B cell (primary cell): ENCODE data around the gene RFX3. TPM values are rescaled to one million over a fixed set of nuclear protein-coding genes. Genes with fewer than 3 reads are reported as not detected.

ENCODE experiments used
- ATAC-seq: fragments of 200-7000 bp; cut with Tn5 transposase; one replicate; pipeline ENCODE4 v1.10.0; 2021; ENCODE audit warnings: low read depth, mild to moderate bottlenecking, moderate number of reproducible peaks, moderate library complexity
- CTCF ChIA-PET: fragments of 350-600 bp; sonication (Branson Sonifier 250); formaldehyde crosslinking; loops from one replicate; lab custom pipeline; 2021; ENCODE audit warnings: antibody characterized with exemption, inconsistent platforms; lab: Charles Lee
- POLR2A ChIA-PET: fragments of 350-600 bp; sonication (Branson Sonifier 250); formaldehyde crosslinking; loops from one replicate; lab custom pipeline; 2021; ENCODE audit warnings: antibody characterized with exemption; lab: Charles Lee
- DNase-seq: peaks from one replicate; pipeline ENCODE4 v3.0.0; 2013
- H2AFZ ChIP-seq: 2 replicates; pipeline ENCODE4 v1.6.1; 2012; ENCODE audit warnings: mild to moderate bottlenecking, low read depth, low read length; ENCODE audit not compliant: insufficient read depth, poor library complexity, severe bottlenecking
- H3K27ac ChIP-seq, 2 donors: 1 replicate in 1 of 2; 2 replicates in 1 of 2; pipeline ENCODE4 v1.5.1; 2012 to 2013; ENCODE audit warnings: low read length in 2 of 2, mild to moderate bottlenecking in 2 of 2, moderate library complexity in 1 of 2
- H3K27me3 ChIP-seq, 4 experiments: fragments of 200-600 bp in 1 of 4; sonication (generic) in 1 of 4; replicated peaks in 1 of 4; 1 replicate in 2 of 4; 2 replicates in 2 of 4; pipeline versions ENCODE4 v1.6.1 to v1.7.0; 2013 to 2016; ENCODE audit warnings: low read length in 3 of 4, mild to moderate bottlenecking in 2 of 4, mixed read lengths in 1 of 4, moderate library complexity in 1 of 4; ENCODE audit not compliant: insufficient read depth in 4 of 4, control insufficient read depth in 3 of 4; ENCODE audit errors: control extremely low read depth in 1 of 4
- H3K36me3 ChIP-seq, 2 experiments: replicated peaks in 1 of 2; 1 replicate in 1 of 2; 2 replicates in 1 of 2; pipeline versions ENCODE4 v1.6.1 to v1.7.1; 2013; ENCODE audit warnings: low read length in 1 of 2; ENCODE audit not compliant: insufficient read depth in 2 of 2, control insufficient read depth in 1 of 2; ENCODE audit errors: control extremely low read depth in 1 of 2, extremely low read depth in 1 of 2
- H3K4me1 ChIP-seq, 2 donors: fragments of 200-600 bp in 1 of 2; sonication (generic) in 1 of 2; 1 replicate in 1 of 2; 2 replicates in 1 of 2; pipeline versions ENCODE4 v1.5.1 to v1.6.1; 2013 to 2017; ENCODE audit warnings: low read length in 2 of 2; ENCODE audit not compliant: control insufficient read depth in 2 of 2, insufficient read depth in 2 of 2
- H3K4me2 ChIP-seq: replicated peaks from 2 replicates; pipeline ENCODE3; 2012; ENCODE audit warnings: mild to moderate bottlenecking, low read depth, low read length; ENCODE audit not compliant: poor library complexity, severe bottlenecking
- H3K4me3 ChIP-seq, 5 experiments: fragments of 200-600 bp in 1 of 5; sonication (generic) in 1 of 5; 1 replicate in 3 of 5; 2 replicates in 2 of 5; pipeline versions ENCODE4 v1.5.1 to v1.7.0; 2011 to 2016; ENCODE audit warnings: low read length in 4 of 5, mild to moderate bottlenecking in 4 of 5, low read depth in 2 of 5, control low read depth in 1 of 5, moderate library complexity in 1 of 5; ENCODE audit not compliant: insufficient read depth in 1 of 5; ENCODE audit errors: control extremely low read depth in 1 of 5, extremely low read depth in 1 of 5
- H3K79me2 ChIP-seq: fragments of 200-600 bp; sonication (generic); one replicate; pipeline ENCODE4 v1.6.0; 2016; ENCODE audit warnings: low read length; ENCODE audit not compliant: control insufficient read depth, insufficient read depth
- H3K9ac ChIP-seq: fragments of 200-600 bp; sonication (generic); 2 replicates; pipeline ENCODE4 v1.6.1; 2017; ENCODE audit warnings: mild to moderate bottlenecking, low read length, moderate library complexity
- H3K9me3 ChIP-seq, 3 donors: one replicate each; pipeline versions ENCODE4 v1.6.1 to v1.7.1; 2013; ENCODE audit warnings: low read length in 2 of 3; ENCODE audit not compliant: control insufficient read depth in 2 of 3, insufficient read depth in 1 of 3; ENCODE audit errors: control extremely low read depth in 1 of 3
- H4K20me1 ChIP-seq: 2 replicates; pipeline ENCODE4 v1.6.0; 2012; ENCODE audit warnings: mild to moderate bottlenecking, low read length; ENCODE audit not compliant: insufficient read depth, control insufficient read depth, poor library complexity, severe bottlenecking
- H3K27ac Mint-ChIP-seq: one replicate; pipeline ENCODE4 v1.8.0; 2021; ENCODE audit warnings: mixed read lengths
- H3K27me3 Mint-ChIP-seq: one replicate; pipeline ENCODE4 v1.8.0; 2021; ENCODE audit warnings: mixed read lengths
- H3K4me1 Mint-ChIP-seq: one replicate; pipeline ENCODE4 v1.8.0; 2021; ENCODE audit warnings: mixed read lengths
- H3K4me3 Mint-ChIP-seq: one replicate; pipeline ENCODE4 v1.8.0; 2021; ENCODE audit warnings: mixed read lengths
- H3K9me3 Mint-ChIP-seq: one replicate; pipeline ENCODE4 v1.8.0; 2022; ENCODE audit warnings: mixed read lengths; ENCODE audit not compliant: insufficient read depth
- CTCF ChIP-seq: fragments of 200-600 bp; IDR thresholded peaks from one replicate; pipeline ENCODE4 v1.8.0; 2022; ENCODE audit warnings: antibody characterized with exemption, mild to moderate bottlenecking
- EZH2 ChIP-seq: IDR thresholded peaks from 2 replicates; pipeline ENCODE4 v1.6.1; 2012; ENCODE audit warnings: borderline replicate concordance, low read depth, mild to moderate bottlenecking, moderate library complexity, low read length; ENCODE audit not compliant: insufficient read depth, poor library complexity, severe bottlenecking
- WGBS: methylation state at CpG from one replicate; pipeline ENCODE4 v1.1.5; 2013; ENCODE audit warnings: missing lambda C conversion rate; ENCODE audit not compliant: insufficient coverage; 5-methylcytosine and 5-hydroxymethylcytosine counted together
- intact Hi-C: fragments of 100-400 bp; cut with micrococcal nuclease; formaldehyde crosslinking; loops from one replicate; pipeline ENCODE4 v1.10.0; 2022
- polyA plus RNA-seq: library from polyadenylated mRNA; depleted of rRNA; stranded (reverse); fragments of >200 nt; gene quantifications from 2 replicates; pipeline ENCODE4 v1.2.3, GENCODE V29; 2012
- total RNA-seq, 2 donors: library from RNA; stranded (reverse); fragments of 120-200 nt in 1 of 2; gene quantifications; 1 replicate in 1 of 2; 2 replicates in 1 of 2; pipeline versions ENCODE4 v1.2.3 to v1.2.4, GENCODE V29; 2013 to 2022

Gene RFX3
- total and polyA plus RNA-seq, 2 donors (not counting 1 experiment from before 2014, with no cell fraction given) = 6.1 to 39.1 TPM

GRCh38 chr9:3180696-3181048, 345.1 kb downstream of the RFX3 start:
- ATAC-seq = no peak
- H3K27ac Mint-ChIP-seq = no peak overlapping the region
- Histone ChIP-seq H3K79me2 (no peaks in the 10 kb centered on the region), H3K27me3 (peaks cover 0 to 29% (median 6%) of the 10 kb centered on the region in 4 experiments), H3K4me3 (no peak overlapping the region), H3K36me3 (no peaks in the 10 kb centered on the region), H4K20me1 (no peaks in the 10 kb centered on the region), H3K4me1 (peaks cover 0 to 6% of the 10 kb centered on the region in 2 donors), H3K9me3 (peaks cover 0 to 6% (median 0%) of the 10 kb centered on the region in 3 donors), H2AFZ (no peak overlapping the region), H3K27ac (no peak overlapping the region), H3K4me2 (no peak overlapping the region), H3K9ac (no peak overlapping the region)
- WGBS = 48% methylated on average over 19 of the region's 19 CpGs
- ChIA-PET POLR2A (no interaction called here), CTCF (no interaction called here)
- peaks cover 2% of the 10 kb centered on the region for H3K9me3 Mint-ChIP-seq
- peaks cover 45% of the 10 kb centered on the region for H3K27me3 Mint-ChIP-seq
- no peak for TF ChIP-seq CTCF
- no peak for TF ChIP-seq EZH2
- DNase-seq = no peak
- no peak overlapping the region for H3K4me3 Mint-ChIP-seq
- intact Hi-C loops = no loop called here
- peaks cover 2% of the 10 kb centered on the region for H3K4me1 Mint-ChIP-seq

GRCh38 chr9:3179711-3180110, 346.1 kb downstream of the RFX3 start:
- Histone ChIP-seq H3K4me2 (no peak overlapping the region), H3K4me3 (no peak overlapping the region), H2AFZ (no peak overlapping the region), H3K4me1 (peaks cover 0 to 6% of the 10 kb centered on the region in 2 donors), H3K36me3 (no peaks in the 10 kb centered on the region), H3K27me3 (peaks cover 0 to 27% (median 6%) of the 10 kb centered on the region in 4 experiments), H3K9ac (no peak overlapping the region), H3K79me2 (no peaks in the 10 kb centered on the region), H3K9me3 (peaks cover 0 to 6% (median 0%) of the 10 kb centered on the region in 3 donors), H4K20me1 (no peaks in the 10 kb centered on the region), H3K27ac (no peak overlapping the region)
- no peak overlapping the region for H3K27ac Mint-ChIP-seq
- POLR2A ChIA-PET = no interaction called here
- CTCF ChIA-PET = interaction anchor here (1.1 kb wide), 1 partner anchor 322 kb away, joined by 4 read pairs; no protein-coding TSS in a partner anchor
- peaks cover 2% of the 10 kb centered on the region for H3K4me1 Mint-ChIP-seq
- H3K4me3 Mint-ChIP-seq = no peak overlapping the region
- whole genome bisulfite sequencing = no CpG with 5 or more reads among the region's 4 CpGs
- peaks cover 50% of the 10 kb centered on the region for H3K27me3 Mint-ChIP-seq
- TF ChIP-seq EZH2 = no peak
- TF ChIP-seq CTCF = no peak
- peaks cover 2% of the 10 kb centered on the region for H3K9me3 Mint-ChIP-seq
- intact Hi-C loops = no loop called here
- no peak for ATAC-seq
- DNase-seq = no peak
